ENCODE measurements around the gene NVL. TPM values are rescaled to one million over a fixed set of nuclear protein-coding genes. Genes with fewer than 3 reads are reported as not detected.

Gene NVL
- total RNA-seq, 1 donor from 2014 or later, result 101 TPM

DNA sequence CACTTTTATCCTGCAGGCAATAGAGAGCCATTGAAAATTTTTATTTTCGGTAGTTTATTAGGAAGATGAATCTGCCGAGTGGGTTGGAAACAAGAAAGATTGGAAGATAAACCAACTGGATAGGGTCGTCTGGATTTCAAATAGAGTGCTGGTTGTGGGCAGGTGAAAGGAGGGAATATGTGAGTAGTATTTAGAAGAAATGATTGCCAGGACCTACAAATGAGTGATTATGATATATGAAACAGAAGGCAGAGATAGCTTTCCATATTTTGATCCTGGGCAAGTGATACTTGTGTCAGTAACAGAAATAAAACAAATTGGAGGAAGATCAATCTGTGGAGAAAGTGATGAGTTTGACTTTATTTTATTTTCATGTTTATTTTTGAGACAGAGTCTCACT, 29.2 kb upstream of the NVL start:
- H3K9me3 ChIP-seq (ENCODE audit: low read depth), result no peaks in the 10 kb centered on the region
- no peaks in the 10 kb centered on the region for H3K27me3 ChIP-seq
- peaks cover 10% of the 10 kb centered on the region for H3K4me1 ChIP-seq
- H3K36me3 ChIP-seq, result no peaks in the 10 kb centered on the region
- H3K36me3 Mint-ChIP-seq, result peaks cover 24% of the 10 kb centered on the region
- H3K79me2 ChIP-seq (ENCODE audit: low read depth), result peaks cover 72% of the 10 kb centered on the region
- H3K4me1 Mint-ChIP-seq, result peaks cover 18% of the 10 kb centered on the region
- H3K9me3 Mint-ChIP-seq, result peaks cover 3% of the 10 kb centered on the region
- H3K27ac Mint-ChIP-seq, result no peak overlapping the region
- peak overlapping the region; percentile 3 for H3K4me3 Mint-ChIP-seq
- peak overlapping the region; percentile 94 for H3K4me2 ChIP-seq
- H3K9ac ChIP-seq, result no peak overlapping the region
- TF ChIP-seq, protein P1, sequence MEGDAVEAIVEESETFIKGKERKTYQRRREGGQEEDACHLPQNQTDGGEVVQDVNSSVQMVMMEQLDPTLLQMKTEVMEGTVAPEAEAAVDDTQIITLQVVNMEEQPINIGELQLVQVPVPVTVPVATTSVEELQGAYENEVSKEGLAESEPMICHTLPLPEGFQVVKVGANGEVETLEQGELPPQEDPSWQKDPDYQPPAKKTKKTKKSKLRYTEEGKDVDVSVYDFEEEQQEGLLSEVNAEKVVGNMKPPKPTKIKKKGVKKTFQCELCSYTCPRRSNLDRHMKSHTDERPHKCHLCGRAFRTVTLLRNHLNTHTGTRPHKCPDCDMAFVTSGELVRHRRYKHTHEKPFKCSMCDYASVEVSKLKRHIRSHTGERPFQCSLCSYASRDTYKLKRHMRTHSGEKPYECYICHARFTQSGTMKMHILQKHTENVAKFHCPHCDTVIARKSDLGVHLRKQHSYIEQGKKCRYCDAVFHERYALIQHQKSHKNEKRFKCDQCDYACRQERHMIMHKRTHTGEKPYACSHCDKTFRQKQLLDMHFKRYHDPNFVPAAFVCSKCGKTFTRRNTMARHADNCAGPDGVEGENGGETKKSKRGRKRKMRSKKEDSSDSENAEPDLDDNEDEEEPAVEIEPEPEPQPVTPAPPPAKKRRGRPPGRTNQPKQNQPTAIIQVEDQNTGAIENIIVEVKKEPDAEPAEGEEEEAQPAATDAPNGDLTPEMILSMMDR (IDR thresholded peaks at IDR 0.05), result no peak
- no peak for TF ChIP-seq EZH2 (IDR thresholded peaks at IDR 0.05)
- no peak for TF ChIP-seq EZH2phosphoT487 (IDR thresholded peaks at IDR 0.05)
- DNase-seq (ENCODE audit: low spot score), result no peak
- H4K20me1 ChIP-seq (ENCODE audit: low read depth), result peaks cover 17% of the 10 kb centered on the region
- peak overlapping the region; percentile 78 for H3K4me3 ChIP-seq
- H3K27ac ChIP-seq, result no peak overlapping the region
- no peaks in the 10 kb centered on the region for H3K27me3 Mint-ChIP-seq (ENCODE audit: insufficient read depth, low read depth)
- H3F3A ChIP-seq (ENCODE audit: low read depth), result no peaks in the 10 kb centered on the region
- no peak overlapping the region for H2AFZ ChIP-seq (replicated peaks)

DNA sequence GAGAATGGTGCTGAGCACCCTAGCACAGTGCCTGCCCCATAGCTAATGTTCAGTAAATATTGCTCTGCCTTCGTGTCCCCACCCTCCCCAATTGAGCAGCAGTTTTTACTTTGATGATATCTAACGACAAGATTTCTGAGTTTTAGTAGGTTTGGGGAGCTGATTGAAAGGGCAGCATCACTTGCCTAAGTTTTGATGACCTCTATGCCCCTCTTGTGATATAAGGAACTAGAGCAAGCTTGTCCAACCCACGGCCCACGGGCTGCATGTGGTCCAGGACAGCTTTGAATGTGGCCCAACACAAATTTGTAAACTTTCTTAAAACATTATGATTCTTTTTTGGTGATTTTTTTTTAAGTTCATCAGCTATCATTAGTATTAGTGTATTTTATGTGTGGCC, 28.3 kb upstream of the NVL start:
- H3K27me3 Mint-ChIP-seq (ENCODE audit: insufficient read depth, low read depth), result no peaks in the 10 kb centered on the region

DNA sequence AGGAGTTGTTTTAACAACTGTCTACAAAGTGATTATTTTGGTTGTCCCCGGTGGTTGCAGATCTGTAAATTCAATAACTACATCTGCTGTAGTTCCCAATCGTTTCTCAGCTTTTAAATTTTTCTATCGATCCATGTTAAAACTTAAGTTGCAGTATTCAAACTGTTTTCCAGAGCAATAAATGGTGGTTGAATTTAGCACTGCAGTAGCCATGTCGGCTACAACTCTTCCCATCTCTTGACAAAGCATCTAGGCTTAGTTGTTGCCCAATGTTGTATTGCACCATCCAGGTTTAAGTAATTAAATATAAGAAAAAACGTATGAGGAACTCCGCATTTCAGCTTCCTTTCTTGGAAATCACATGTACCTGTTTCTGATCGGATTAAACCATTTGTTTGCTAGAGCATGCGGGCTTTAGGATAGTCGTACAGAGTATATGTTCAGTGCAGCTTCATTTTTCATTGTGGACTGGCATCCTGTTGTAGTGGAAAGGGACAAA, 27.7 kb upstream of the NVL start:
- Histone ChIP-seq H3F3A (ENCODE audit: low read depth) (no peaks in the 10 kb centered on the region), H3K27me3 (no peaks in the 10 kb centered on the region), H2AFZ (replicated peaks) (no peak overlapping the region), H3K9me3 (ENCODE audit: low read depth) (no peaks in the 10 kb centered on the region), H3K4me3 (peak overlapping the region; percentile 78), H3K4me2 (peak overlapping the region; percentile 94), H3K27ac (no peak overlapping the region), H3K36me3 (no peaks in the 10 kb centered on the region), H3K4me1 (peaks cover 10% of the 10 kb centered on the region), H4K20me1 (ENCODE audit: low read depth) (peaks cover 17% of the 10 kb centered on the region), H3K9ac (peak overlapping the region; percentile 60), H3K79me2 (ENCODE audit: low read depth) (peaks cover 57% of the 10 kb centered on the region)
- DNase-seq (ENCODE audit: low spot score), result peak; percentile 2
- Mint-ChIP-seq H3K4me1 (peaks cover 18% of the 10 kb centered on the region), H3K27me3 (ENCODE audit: insufficient read depth, low read depth) (no peaks in the 10 kb centered on the region), H3K4me3 (peak overlapping the region; percentile 90), H3K36me3 (peaks cover 13% of the 10 kb centered on the region), H3K9me3 (peaks cover under 1% of the 10 kb centered on the region), H3K27ac (peak overlapping the region; percentile 44)
- TF ChIP-seq EZH2phosphoT487 (IDR thresholded peaks at IDR 0.05) (no peak), EZH2 (IDR thresholded peaks at IDR 0.05) (no peak)
- TF ChIP-seq, protein P1 (IDR thresholded peaks at IDR 0.05), result no peak

More for the DNA sequence above, 28.3 kb upstream of the NVL start:
- no peak for DNase-seq (ENCODE audit: low spot score)
- no peaks in the 10 kb centered on the region for H3K9me3 ChIP-seq (ENCODE audit: low read depth)
- H3K27ac Mint-ChIP-seq, result no peak overlapping the region
- H3K27me3 ChIP-seq, result no peaks in the 10 kb centered on the region
- peak overlapping the region; percentile 90 for H3K4me3 Mint-ChIP-seq
- peaks cover 10% of the 10 kb centered on the region for H3K4me1 ChIP-seq
- peaks cover 17% of the 10 kb centered on the region for H3K36me3 Mint-ChIP-seq
- H3K36me3 ChIP-seq, result no peaks in the 10 kb centered on the region
- H3K9me3 Mint-ChIP-seq, result peaks cover 3% of the 10 kb centered on the region
- peak overlapping the region; percentile 60 for H3K9ac ChIP-seq
- no peaks in the 10 kb centered on the region for H3F3A ChIP-seq (ENCODE audit: low read depth)
- H3K27ac ChIP-seq, result no peak overlapping the region
- H2AFZ ChIP-seq (replicated peaks), result no peak overlapping the region
- peak overlapping the region; percentile 94 for H3K4me2 ChIP-seq
- H3K4me3 ChIP-seq, result peak overlapping the region; percentile 78
- TF ChIP-seq EZH2phosphoT487 (IDR thresholded peaks at IDR 0.05) (no peak), EZH2 (IDR thresholded peaks at IDR 0.05) (no peak)
- TF ChIP-seq, protein P1 (IDR thresholded peaks at IDR 0.05), result no peak
- peaks cover 17% of the 10 kb centered on the region for H4K20me1 ChIP-seq (ENCODE audit: low read depth)
- H3K79me2 ChIP-seq (ENCODE audit: low read depth), result peaks cover 63% of the 10 kb centered on the region
- H3K4me1 Mint-ChIP-seq, result peaks cover 18% of the 10 kb centered on the region

Measured in neural progenitor cell (in vitro differentiated cells).